ENCODE measurements around the gene PLA2G4F.

Gene PLA2G4F

GRCh38 chr15:42131826-42132806, 24.3 kb downstream of the PLA2G4F start:
- TF ChIP-seq YY1 (IDR thresholded peaks at IDR 0.05; ENCODE audit: insufficient read depth, insufficient read length) (no peak), ZNF274 (IDR thresholded peaks at IDR 0.05; ENCODE audit: low read depth, low read length) (no peak), SUZ12 (IDR thresholded peaks at IDR 0.05; ENCODE audit: extremely low read depth, insufficient read depth, insufficient read length) (no peak)
- no peaks in the 10 kb centered on the region for H3K9me3 ChIP-seq (ENCODE audit: insufficient read depth, low read length)
- H3K4me1 ChIP-seq (ENCODE audit: insufficient read depth, insufficient read length) = peaks cover 3% of the 10 kb centered on the region
- H3K4me3 ChIP-seq (ENCODE audit: insufficient read length, low read depth) = no peak overlapping the region
- no peaks in the 10 kb centered on the region for H3K27me3 ChIP-seq (ENCODE audit: insufficient read depth, insufficient read length)
- no peaks in the 10 kb centered on the region for H3K36me3 ChIP-seq (ENCODE audit: insufficient read depth, insufficient read length, low read length)
- DNase-seq (ENCODE audit: low read depth, low spot score) = no peak
- H3K9ac ChIP-seq (ENCODE audit: insufficient read length, low read depth) = peak overlapping the region; percentile 18

- Histone ChIP-seq H3K27me3 (ENCODE audit: insufficient read depth, insufficient read length) (no peaks in the 10 kb centered on the region), H3K9ac (ENCODE audit: insufficient read length, low read depth) (no peak overlapping the region), H3K4me3 (ENCODE audit: insufficient read length, low read depth) (no peak overlapping the region), H3K4me1 (ENCODE audit: insufficient read depth, insufficient read length) (peaks cover 3% of the 10 kb centered on the region), H3K9me3 (ENCODE audit: insufficient read depth, low read length) (no peaks in the 10 kb centered on the region), H3K36me3 (ENCODE audit: insufficient read depth, insufficient read length, low read length) (no peaks in the 10 kb centered on the region)
- DNase-seq (ENCODE audit: low read depth, low spot score) = no peak
- no peak for TF ChIP-seq YY1 (IDR thresholded peaks at IDR 0.05; ENCODE audit: insufficient read depth, insufficient read length)
Measured at GRCh38 chr15:42131006-42131405, 25.4 kb downstream of the PLA2G4F start.

GRCh38 chr15:42130246-42130986, 26.0 kb downstream of the PLA2G4F start:
- Histone ChIP-seq H3K9ac (ENCODE audit: insufficient read length, low read depth) (no peak overlapping the region), H3K9me3 (ENCODE audit: insufficient read depth, low read length) (no peaks in the 10 kb centered on the region), H3K4me3 (ENCODE audit: insufficient read length, low read depth) (no peak overlapping the region), H3K36me3 (ENCODE audit: insufficient read depth, insufficient read length, low read length) (no peaks in the 10 kb centered on the region), H3K27me3 (ENCODE audit: insufficient read depth, insufficient read length) (no peaks in the 10 kb centered on the region), H3K4me1 (ENCODE audit: insufficient read depth, insufficient read length) (peaks cover 3% of the 10 kb centered on the region)
- no peak for TF ChIP-seq YY1 (IDR thresholded peaks at IDR 0.05; ENCODE audit: insufficient read depth, insufficient read length)
- TF ChIP-seq ZNF274 (IDR thresholded peaks at IDR 0.05; ENCODE audit: low read depth, low read length) = no peak
- TF ChIP-seq SUZ12 (IDR thresholded peaks at IDR 0.05; ENCODE audit: extremely low read depth, insufficient read depth, insufficient read length) = no peak
- no peak for DNase-seq (ENCODE audit: low read depth, low spot score)

- no peaks in the 10 kb centered on the region for H3K27me3 ChIP-seq (ENCODE audit: insufficient read depth, insufficient read length)
- peaks cover 3% of the 10 kb centered on the region for H3K4me1 ChIP-seq (ENCODE audit: insufficient read depth, insufficient read length)
- TF ChIP-seq ZNF274 (IDR thresholded peaks at IDR 0.05; ENCODE audit: low read depth, low read length) = no peak
- no peak overlapping the region for H3K4me3 ChIP-seq (ENCODE audit: insufficient read length, low read depth)
- no peaks in the 10 kb centered on the region for H3K36me3 ChIP-seq (ENCODE audit: insufficient read depth, insufficient read length, low read length)
- DNase-seq (ENCODE audit: low read depth, low spot score) = no peak
- H3K9ac ChIP-seq (ENCODE audit: insufficient read length, low read depth) = no peak overlapping the region
- no peaks in the 10 kb centered on the region for H3K9me3 ChIP-seq (ENCODE audit: insufficient read depth, low read length)
Measured at GRCh38 chr15:42129364-42129763, 27.1 kb downstream of the PLA2G4F start.

- no peak for TF ChIP-seq YY1 (IDR thresholded peaks at IDR 0.05; ENCODE audit: insufficient read depth, insufficient read length)
- no peak for TF ChIP-seq SUZ12 (IDR thresholded peaks at IDR 0.05; ENCODE audit: extremely low read depth, insufficient read depth, insufficient read length)
- no peak for TF ChIP-seq ZNF274 (IDR thresholded peaks at IDR 0.05; ENCODE audit: low read depth, low read length)
Measured at GRCh38 chr15:42128476-42128875, 28.0 kb downstream of the PLA2G4F start.

GRCh38 chr15:42123546-42123945, 32.9 kb downstream of the PLA2G4F start:
- Histone ChIP-seq H3K36me3 (ENCODE audit: insufficient read depth, insufficient read length, low read length) (no peaks in the 10 kb centered on the region), H3K9ac (ENCODE audit: insufficient read length, low read depth) (no peak overlapping the region), H3K4me3 (ENCODE audit: insufficient read length, low read depth) (no peak overlapping the region), H3K4me1 (ENCODE audit: insufficient read depth, insufficient read length) (no peaks in the 10 kb centered on the region), H3K27me3 (ENCODE audit: insufficient read depth, insufficient read length) (no peaks in the 10 kb centered on the region), H3K9me3 (ENCODE audit: insufficient read depth, low read length) (no peaks in the 10 kb centered on the region)
- DNase-seq (ENCODE audit: low read depth, low spot score) = no peak
- no peak for TF ChIP-seq SUZ12 (IDR thresholded peaks at IDR 0.05; ENCODE audit: extremely low read depth, insufficient read depth, insufficient read length)
- no peak for TF ChIP-seq YY1 (IDR thresholded peaks at IDR 0.05; ENCODE audit: insufficient read depth, insufficient read length)
- TF ChIP-seq ZNF274 (IDR thresholded peaks at IDR 0.05; ENCODE audit: low read depth, low read length) = no peak

More at GRCh38 chr15:42128476-42128875, 28.0 kb downstream of the PLA2G4F start:
- H3K9me3 ChIP-seq (ENCODE audit: insufficient read depth, low read length) = no peaks in the 10 kb centered on the region
- H3K4me3 ChIP-seq (ENCODE audit: insufficient read length, low read depth) = no peak overlapping the region
- H3K36me3 ChIP-seq (ENCODE audit: insufficient read depth, insufficient read length, low read length) = no peaks in the 10 kb centered on the region
- H3K9ac ChIP-seq (ENCODE audit: insufficient read length, low read depth) = no peak overlapping the region
- no peaks in the 10 kb centered on the region for H3K27me3 ChIP-seq (ENCODE audit: insufficient read depth, insufficient read length)
- peaks cover 3% of the 10 kb centered on the region for H3K4me1 ChIP-seq (ENCODE audit: insufficient read depth, insufficient read length)
- no peak for DNase-seq (ENCODE audit: low read depth, low spot score)

- Histone ChIP-seq H3K4me3 (ENCODE audit: insufficient read length, low read depth) (no peak overlapping the region), H3K9me3 (ENCODE audit: insufficient read depth, low read length) (no peaks in the 10 kb centered on the region), H3K4me1 (ENCODE audit: insufficient read depth, insufficient read length) (no peaks in the 10 kb centered on the region), H3K36me3 (ENCODE audit: insufficient read depth, insufficient read length, low read length) (no peaks in the 10 kb centered on the region), H3K27me3 (ENCODE audit: insufficient read depth, insufficient read length) (no peaks in the 10 kb centered on the region), H3K9ac (ENCODE audit: insufficient read length, low read depth) (no peak overlapping the region)
- TF ChIP-seq ZNF274 (IDR thresholded peaks at IDR 0.05; ENCODE audit: low read depth, low read length) (no peak), SUZ12 (IDR thresholded peaks at IDR 0.05; ENCODE audit: extremely low read depth, insufficient read depth, insufficient read length) (no peak), YY1 (IDR thresholded peaks at IDR 0.05; ENCODE audit: insufficient read depth, insufficient read length) (no peak)
- DNase-seq (ENCODE audit: low read depth, low spot score) = no peak
Measured at GRCh38 chr15:42121682-42122081, 34.8 kb downstream of the PLA2G4F start.
